ENCODE data around the gene PAQR3. TPM values are rescaled to one million over a fixed set of nuclear protein-coding genes. Genes with fewer than 3 reads are reported as not detected.

Gene PAQR3
- total RNA-seq, 1 donor = 16.6 TPM

DNA sequence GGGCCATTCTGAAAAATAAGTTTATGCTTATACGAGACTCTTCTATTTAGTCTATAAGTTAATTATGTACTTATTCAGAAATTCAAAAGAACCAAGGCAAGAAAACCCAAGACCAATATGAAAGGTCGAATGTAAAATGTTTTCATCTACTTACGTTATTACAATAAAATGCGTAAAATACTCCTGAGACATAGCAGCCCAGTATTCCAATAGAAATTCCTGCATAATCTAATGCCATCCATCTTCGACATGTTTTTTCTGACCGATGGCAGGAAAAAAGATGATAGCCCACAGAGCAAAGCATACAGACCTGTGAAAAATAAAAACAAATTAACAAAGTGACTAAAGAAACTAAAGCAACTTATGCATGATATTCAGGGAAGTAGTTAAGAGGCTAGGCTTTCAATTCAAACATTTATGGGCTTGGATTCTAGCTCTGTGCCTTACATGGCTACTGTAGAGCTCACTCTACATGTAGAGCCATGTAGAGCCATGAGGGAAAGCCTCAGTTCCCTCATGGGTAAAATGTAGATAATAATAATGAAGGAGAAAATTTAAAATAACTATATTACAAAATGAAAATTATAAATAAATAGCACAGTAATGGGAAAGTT lies 9.1 kb downstream of the PAQR3 start:
- no peaks in the 10 kb centered on the region for H3K27me3 ChIP-seq (ENCODE audit: insufficient read depth, low read length)
- H3K4me2 ChIP-seq (ENCODE audit: insufficient read depth, low read length) = no peak overlapping the region
- no peaks in the 10 kb centered on the region for H4K20me1 ChIP-seq (ENCODE audit: insufficient read depth, low read length)
- H3K4me3 ChIP-seq (ENCODE audit: insufficient read depth, low read length) = no peak overlapping the region
- TF ChIP-seq, protein P1, sequence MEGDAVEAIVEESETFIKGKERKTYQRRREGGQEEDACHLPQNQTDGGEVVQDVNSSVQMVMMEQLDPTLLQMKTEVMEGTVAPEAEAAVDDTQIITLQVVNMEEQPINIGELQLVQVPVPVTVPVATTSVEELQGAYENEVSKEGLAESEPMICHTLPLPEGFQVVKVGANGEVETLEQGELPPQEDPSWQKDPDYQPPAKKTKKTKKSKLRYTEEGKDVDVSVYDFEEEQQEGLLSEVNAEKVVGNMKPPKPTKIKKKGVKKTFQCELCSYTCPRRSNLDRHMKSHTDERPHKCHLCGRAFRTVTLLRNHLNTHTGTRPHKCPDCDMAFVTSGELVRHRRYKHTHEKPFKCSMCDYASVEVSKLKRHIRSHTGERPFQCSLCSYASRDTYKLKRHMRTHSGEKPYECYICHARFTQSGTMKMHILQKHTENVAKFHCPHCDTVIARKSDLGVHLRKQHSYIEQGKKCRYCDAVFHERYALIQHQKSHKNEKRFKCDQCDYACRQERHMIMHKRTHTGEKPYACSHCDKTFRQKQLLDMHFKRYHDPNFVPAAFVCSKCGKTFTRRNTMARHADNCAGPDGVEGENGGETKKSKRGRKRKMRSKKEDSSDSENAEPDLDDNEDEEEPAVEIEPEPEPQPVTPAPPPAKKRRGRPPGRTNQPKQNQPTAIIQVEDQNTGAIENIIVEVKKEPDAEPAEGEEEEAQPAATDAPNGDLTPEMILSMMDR (IDR thresholded peaks at IDR 0.05; ENCODE audit: extremely low read depth, low read depth, low read length) = no peak
- peaks cover 6% of the 10 kb centered on the region for H3K36me3 ChIP-seq (ENCODE audit: insufficient read depth, low read length)
- H3K27ac ChIP-seq (ENCODE audit: low read depth, low read length) = no peak overlapping the region
- no peaks in the 10 kb centered on the region for H3K9me3 ChIP-seq (ENCODE audit: low read depth, low read length)
- no peak overlapping the region for H2AFZ ChIP-seq (ENCODE audit: low read length)
- H3K79me2 ChIP-seq (ENCODE audit: insufficient read depth, low read length) = no peaks in the 10 kb centered on the region
- no peak for DNase-seq (ENCODE audit: insufficient read length, low spot score, missing footprints)
- H3K4me1 ChIP-seq (ENCODE audit: insufficient read depth, low read length) = no peaks in the 10 kb centered on the region

DNA sequence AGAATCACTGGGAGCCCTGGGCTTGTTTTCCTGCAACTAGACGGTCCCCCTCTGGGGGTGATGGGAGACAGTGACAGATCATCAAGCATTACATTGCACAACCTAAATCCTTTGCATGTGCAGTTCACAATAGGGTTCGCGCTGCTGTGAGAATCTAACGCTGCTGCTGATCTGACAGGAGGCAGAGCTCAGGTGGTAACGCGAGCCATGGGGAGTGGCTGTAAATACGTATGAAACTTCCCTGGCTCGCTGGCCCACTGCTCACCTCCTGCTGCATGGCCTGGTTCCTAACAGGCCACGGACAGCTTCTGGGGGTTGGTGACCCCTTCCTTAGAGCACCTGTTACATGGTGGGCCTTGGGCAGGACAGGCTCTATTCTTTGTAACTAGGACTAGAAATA lies 10.4 kb downstream of the PAQR3 start:
- Histone ChIP-seq H4K20me1 (ENCODE audit: insufficient read depth, low read length) (no peaks in the 10 kb centered on the region), H3K4me3 (ENCODE audit: insufficient read depth, low read length) (no peak overlapping the region), H3K27ac (ENCODE audit: low read depth, low read length) (no peak overlapping the region), H2AFZ (ENCODE audit: low read length) (no peak overlapping the region), H3K4me2 (ENCODE audit: insufficient read depth, low read length) (no peak overlapping the region), H3K79me2 (ENCODE audit: insufficient read depth, low read length) (no peaks in the 10 kb centered on the region), H3K36me3 (ENCODE audit: insufficient read depth, low read length) (peaks cover 6% of the 10 kb centered on the region), H3K4me1 (ENCODE audit: insufficient read depth, low read length) (no peaks in the 10 kb centered on the region), H3K27me3 (ENCODE audit: insufficient read depth, low read length) (no peaks in the 10 kb centered on the region), H3K9me3 (ENCODE audit: low read depth, low read length) (no peaks in the 10 kb centered on the region)
- TF ChIP-seq, protein P1 (IDR thresholded peaks at IDR 0.05; ENCODE audit: extremely low read depth, low read depth, low read length) = no peak
- DNase-seq (ENCODE audit: insufficient read length, low spot score, missing footprints) = no peak

DNA sequence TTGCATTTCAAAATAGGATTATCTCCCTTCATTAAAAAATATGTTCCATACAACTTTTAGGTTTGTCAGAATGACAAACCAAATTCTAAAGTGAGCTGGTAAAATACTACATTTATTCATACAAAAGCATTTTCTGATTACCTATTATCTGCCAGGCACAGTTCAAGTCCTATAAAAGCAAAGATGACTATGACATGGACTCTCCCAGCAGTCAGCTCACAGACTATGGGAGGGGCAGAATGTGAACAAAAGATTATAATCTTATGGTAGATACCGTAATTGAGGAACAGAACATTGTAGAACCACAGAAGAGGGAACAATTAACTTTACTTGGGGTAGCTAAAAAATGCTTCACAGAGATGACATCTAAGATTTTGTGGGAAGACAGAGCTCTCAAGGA lies 12.4 kb downstream of the PAQR3 start:
- Histone ChIP-seq H2AFZ (ENCODE audit: low read length) (no peak overlapping the region), H3K4me1 (ENCODE audit: insufficient read depth, low read length) (peaks cover 9% of the 10 kb centered on the region), H3K9me3 (ENCODE audit: low read depth, low read length) (no peaks in the 10 kb centered on the region), H4K20me1 (ENCODE audit: insufficient read depth, low read length) (no peaks in the 10 kb centered on the region), H3K79me2 (ENCODE audit: insufficient read depth, low read length) (no peaks in the 10 kb centered on the region), H3K27me3 (ENCODE audit: insufficient read depth, low read length) (no peaks in the 10 kb centered on the region), H3K4me3 (ENCODE audit: insufficient read depth, low read length) (no peak overlapping the region), H3K27ac (ENCODE audit: low read depth, low read length) (no peak overlapping the region), H3K4me2 (ENCODE audit: insufficient read depth, low read length) (no peak overlapping the region), H3K36me3 (ENCODE audit: insufficient read depth, low read length) (peaks cover 6% of the 10 kb centered on the region)
- TF ChIP-seq, protein P1 (IDR thresholded peaks at IDR 0.05; ENCODE audit: extremely low read depth, low read depth, low read length) = no peak
- no peak for DNase-seq (ENCODE audit: insufficient read length, low spot score, missing footprints)

DNA sequence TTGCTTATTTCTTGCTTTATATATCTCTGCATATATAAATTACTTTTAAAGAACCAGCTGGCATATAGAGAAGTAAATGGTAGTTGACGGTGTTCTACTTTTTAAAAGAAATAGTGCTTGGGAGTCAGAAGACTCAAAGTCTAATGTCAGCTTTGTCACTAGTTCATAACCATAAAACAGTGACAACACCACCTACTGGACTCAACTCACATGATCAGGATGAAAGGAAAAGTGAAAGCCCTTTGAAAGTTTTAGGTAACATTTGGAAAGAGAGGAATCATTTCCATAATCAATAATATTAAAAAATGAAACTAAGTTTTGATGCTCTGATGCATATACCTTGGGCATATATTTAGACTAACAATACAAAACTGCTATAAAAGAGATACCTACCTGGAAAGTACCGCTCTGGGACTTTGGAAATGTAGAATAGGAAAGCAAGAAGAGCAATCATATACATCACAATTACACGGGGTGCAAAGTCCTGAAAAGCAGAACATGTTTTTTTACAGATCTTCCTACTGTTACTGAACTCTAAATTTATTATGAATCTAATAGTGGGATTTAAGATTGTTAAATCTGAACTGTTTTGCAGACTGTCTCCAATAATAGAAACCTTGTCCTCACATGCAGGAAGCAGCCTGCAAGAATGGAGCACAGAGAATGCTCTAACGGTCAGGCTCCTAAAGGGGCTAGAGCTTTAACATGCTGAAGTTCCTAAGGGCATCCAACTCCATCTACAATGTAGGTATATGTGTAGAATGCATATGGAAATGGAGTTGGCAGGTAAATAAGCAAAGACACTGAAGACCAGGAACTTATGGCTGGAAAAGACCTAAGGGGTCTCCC lies 15.6 kb downstream of the PAQR3 start:
- Histone ChIP-seq H3K4me3 (ENCODE audit: insufficient read depth, low read length) (no peak overlapping the region), H3K27me3 (ENCODE audit: insufficient read depth, low read length) (no peaks in the 10 kb centered on the region), H3K27ac (ENCODE audit: low read depth, low read length) (no peak overlapping the region), H4K20me1 (ENCODE audit: insufficient read depth, low read length) (no peaks in the 10 kb centered on the region), H3K9me3 (ENCODE audit: low read depth, low read length) (no peaks in the 10 kb centered on the region), H3K36me3 (ENCODE audit: insufficient read depth, low read length) (no peaks in the 10 kb centered on the region), H2AFZ (ENCODE audit: low read length) (no peak overlapping the region), H3K4me2 (ENCODE audit: insufficient read depth, low read length) (no peak overlapping the region), H3K4me1 (ENCODE audit: insufficient read depth, low read length) (peaks cover 9% of the 10 kb centered on the region), H3K79me2 (ENCODE audit: insufficient read depth, low read length) (no peaks in the 10 kb centered on the region)
- no peak for DNase-seq (ENCODE audit: insufficient read length, low spot score, missing footprints)
- TF ChIP-seq, protein P1 (IDR thresholded peaks at IDR 0.05; ENCODE audit: extremely low read depth, low read depth, low read length) = no peak
